Superior temporal gyrus (tissue), 1 donor: Measurements from ENCODE around the gene ANKRD12.
"Not testable (repeated sequence)": the region's sequence is repeated elsewhere in the genome, so short reads cannot be mapped to it uniquely, and the experiment has no call there.

ENCODE experiments used
- DNase-seq: peaks from one replicate; pipeline ENCODE4 v3.0.0-alpha.2; 2016; ENCODE audit errors: extremely low spot score

Gene ANKRD12

DNA sequence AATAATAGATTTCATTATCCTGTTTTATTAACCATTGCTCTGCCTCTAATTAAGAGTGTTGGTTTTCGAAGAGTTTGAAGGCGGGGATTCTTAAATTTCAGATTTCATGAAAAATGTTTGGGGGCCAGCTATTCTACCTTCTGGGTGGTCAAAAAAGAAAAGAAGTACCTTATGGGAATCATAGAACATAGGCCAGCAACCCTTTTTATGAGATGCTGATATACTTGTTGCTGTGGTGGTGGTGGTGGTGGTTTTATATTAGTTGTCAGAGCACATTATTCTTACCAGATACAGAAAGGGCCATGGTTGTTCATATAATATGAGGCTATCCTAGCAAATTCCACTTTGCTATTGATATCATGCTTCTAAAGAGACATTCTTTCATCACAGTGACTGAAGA, 4.4 kb downstream of the ANKRD12 start:
- DNase-seq, result no peak

DNA sequence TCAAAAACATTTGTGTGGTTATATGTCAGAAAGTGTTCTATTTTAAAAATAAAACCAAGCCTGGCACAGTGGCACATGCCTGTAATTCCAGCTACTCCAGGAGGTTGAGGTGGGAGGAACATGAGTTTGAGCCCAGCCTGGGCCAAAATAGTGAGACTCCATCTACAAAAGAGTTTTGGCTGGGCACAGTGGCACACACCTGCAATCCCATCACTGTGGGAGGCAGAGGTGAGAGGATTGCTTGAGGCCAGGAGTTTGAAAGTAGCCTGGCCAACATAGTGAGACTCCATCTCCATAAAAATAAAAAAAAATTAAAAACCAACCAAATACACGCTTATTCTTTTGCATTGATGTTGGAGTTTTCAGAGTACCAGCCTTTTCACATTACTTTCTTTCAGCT, 9.6 kb downstream of the ANKRD12 start:
- DNase-seq, result no peak

DNA sequence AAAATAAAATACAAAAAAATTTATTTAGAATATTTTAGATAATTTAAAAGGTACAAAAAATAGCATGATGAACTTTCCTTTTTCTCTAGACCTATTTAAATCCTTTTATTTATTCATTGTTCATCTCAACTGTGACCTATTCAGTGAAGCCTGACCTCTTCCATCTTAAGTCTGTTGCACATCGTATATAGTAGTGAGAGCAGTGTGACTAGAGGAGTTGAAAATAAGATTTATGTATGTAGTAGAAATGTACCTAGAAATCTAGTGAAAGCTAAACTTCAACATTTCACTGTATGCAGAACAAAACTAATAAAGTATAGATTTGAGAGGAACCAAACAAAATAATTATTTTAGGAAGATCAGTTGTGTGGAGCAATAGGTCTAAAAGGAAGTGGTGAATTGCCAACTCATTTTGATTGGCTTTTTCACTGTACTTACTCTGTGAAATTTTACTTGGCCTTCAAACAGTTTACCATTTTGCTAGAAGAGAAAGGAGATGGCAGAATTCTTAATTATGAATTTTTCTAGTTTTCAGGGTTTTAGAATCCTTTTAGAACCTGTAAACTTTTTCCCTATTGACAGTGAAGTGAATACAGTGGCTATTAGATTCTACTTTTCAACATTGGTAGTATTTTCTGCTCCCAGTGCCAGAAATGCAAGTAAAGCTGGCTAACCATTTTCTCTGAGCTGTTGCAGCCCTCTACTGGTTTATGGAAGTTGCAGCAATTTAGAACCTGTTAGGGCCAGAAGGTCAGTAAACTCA, 11.0 kb downstream of the ANKRD12 start:
- DNase-seq, result peak; percentile 85

DNA sequence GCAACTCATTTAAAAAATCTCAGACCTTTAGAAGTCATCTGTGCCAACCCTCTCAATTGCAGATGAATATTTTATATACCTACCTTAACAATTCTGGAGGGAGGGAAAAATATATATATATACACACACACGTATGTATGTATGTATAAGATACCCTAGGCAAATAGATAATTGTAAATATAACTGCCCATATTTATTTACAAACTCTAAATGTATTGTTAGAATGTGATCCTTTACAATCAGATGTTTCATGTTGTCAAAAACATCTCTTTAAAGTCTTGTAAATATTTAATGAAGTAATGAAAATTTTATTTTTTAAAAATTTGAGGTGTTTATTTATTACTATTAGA, 11.6 kb downstream of the ANKRD12 start:
- no peak for DNase-seq

DNA sequence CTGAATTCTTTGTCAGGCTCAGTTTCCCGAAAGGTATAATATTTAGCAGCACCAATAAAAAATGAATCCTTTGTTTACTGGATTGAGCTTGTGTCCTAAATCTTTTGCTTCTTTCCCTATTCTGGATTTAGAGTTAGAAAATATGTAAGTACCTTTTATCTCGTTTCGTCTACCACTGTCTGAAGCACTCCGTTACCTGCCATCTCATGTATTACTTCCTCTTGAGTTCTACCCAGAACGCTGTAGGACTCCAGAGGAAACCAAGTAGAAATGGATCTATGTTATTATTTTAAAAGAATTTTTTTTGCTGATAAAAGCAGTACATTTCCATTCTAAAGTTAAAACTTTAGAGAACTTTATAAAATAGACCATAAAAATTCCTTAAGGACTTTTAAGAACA, 13.5 kb downstream of the ANKRD12 start:
- peak; percentile 6 for DNase-seq

DNA sequence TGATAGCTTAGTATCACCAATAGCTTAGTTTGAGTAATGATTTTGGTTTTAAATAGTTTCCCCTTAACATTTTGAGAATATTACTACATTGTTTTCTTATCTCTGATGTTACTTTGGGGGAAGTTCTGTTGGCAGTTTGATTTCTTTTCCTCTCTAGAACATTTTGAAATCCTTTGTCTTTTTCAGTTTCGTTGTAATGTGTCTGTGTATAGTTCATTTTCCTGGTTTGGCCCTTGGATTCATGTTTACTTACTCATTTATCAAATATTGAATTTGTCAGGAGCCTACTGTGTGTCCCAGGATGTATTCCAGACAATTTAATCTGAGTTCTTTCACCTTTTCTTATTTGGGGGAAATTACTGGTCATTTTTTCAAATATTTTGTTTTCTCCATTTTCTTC, 16.7 kb downstream of the ANKRD12 start:
- no peak for DNase-seq

DNA sequence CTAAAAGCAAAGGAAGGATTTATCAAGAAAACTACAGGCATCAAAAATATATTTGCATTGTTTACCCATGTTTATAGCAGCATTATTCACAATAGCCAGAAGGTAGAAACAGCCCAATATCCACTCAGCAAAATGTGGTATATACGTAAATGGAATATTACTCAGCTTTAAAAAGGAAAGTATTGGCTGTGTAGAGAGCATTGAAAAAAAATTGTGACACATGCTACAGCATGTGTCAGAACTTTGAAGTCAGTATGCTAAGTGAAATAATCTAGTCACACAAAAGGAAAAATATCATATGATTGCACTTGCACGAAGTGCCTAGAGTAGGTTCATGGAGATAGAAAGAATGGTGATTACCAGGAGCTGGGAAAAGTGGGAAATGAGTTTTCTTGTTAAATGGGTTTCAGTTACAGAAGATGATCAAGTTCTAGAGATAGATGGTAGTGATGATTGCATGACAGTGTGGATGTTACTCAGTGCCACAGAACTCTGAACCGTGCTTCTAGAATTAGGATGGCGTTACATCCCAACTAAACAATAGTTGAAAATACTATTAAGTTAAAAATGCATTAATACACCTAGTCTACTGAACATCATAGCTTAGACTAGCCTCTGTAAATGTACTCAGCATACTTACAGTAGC, 20.1 kb downstream of the ANKRD12 start:
- DNase-seq, result no peak

DNA sequence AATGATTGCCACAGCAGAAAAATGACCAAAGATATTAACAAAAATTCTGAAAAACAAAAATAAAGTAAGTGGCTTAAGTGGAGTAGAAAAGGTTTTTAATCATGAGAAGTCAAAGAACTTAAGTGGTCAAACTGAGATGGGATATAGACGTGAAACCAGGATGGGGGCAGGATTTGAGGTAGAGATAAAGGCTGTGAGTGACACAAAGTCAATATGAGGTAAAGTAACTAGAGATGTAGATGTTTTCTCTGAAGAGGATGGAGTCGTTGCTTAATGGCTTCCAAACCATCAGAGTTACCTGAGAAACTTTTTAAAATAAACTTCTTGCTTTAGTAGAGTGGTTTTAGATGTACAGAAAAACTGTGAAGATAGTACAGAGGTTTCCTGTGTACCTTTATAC, 21.2 kb downstream of the ANKRD12 start:
- no peak for DNase-seq

DNA sequence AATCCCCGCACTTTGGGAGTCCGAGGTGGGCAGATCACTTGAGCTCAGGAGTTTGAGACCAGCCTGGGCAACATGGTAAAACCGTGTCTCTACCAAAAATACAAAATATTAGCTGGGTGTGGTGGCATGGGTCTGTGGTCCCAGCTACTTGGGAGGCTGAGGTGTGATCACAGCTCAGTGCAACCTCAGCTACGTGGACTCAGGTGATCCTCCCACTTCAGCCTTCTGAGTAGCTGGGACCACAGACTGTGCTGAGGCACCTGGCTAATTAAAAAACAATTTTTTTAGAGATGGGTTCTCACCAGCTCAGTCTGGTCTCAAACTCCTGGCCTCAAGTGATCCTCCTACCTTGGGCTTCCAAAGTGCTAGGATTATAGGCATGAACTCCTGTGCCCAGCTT, 23.4 kb downstream of the ANKRD12 start:
- DNase-seq, result no peak

DNA sequence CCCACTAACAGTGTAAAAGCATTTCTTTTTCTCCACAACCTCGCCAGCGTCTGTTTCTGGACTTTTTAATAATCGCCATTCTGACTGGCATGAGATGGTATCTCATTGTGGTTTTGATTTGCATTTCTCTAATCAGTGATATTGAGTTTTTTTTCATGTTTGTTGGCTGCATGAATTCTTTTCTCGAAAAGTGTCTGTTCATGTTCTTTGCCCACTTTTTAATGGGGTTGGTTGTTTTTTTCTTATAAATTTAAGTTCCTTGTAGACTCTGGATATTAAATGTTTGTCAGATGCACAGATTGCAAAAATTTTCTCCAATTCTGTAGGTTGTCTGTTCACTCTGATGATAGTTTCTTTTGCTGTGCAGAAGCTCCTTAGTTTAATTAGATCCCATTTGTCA, 26.1 kb downstream of the ANKRD12 start:
- DNase-seq, result not testable (repeated sequence)

DNA sequence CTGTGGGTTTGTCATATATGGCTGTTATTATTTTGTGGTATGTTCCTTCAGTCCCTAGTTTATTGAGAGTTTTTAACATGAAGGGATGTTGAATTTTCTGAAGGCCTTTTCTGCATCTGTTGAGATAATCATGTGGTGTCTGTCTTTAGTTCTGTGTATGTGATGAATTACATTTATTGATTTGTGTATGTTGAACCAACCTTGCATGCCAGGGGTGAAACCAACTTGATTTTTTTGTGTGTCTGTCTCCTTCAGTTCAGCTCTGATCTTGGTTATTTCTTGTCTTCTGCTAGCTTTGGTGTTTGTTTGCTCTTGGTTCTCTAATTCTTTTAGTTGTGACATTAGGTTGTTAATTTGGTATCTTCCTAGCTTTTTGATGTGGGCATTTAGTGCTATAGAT, 27.6 kb downstream of the ANKRD12 start:
- DNase-seq, result not testable (repeated sequence)

DNA sequence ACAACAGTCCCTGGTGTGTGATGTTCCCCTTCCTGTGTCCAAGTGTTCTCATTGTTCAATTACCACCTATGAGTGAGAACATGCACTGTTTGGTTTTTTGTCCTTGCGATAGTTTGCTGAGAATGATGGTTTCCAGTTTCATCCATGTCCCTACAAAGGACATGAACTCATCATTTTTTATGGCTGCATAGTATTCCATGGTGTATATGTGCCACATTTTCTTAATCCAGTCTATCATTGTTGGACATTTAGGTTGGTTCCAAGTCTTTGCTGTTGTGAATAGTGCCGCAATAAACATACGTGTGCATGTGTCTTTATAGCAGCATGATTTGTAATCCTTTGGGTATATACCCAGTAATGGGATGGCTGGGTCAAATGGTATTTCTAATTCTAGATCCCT, 29.3 kb downstream of the ANKRD12 start:
- not testable (repeated sequence) for DNase-seq

DNA sequence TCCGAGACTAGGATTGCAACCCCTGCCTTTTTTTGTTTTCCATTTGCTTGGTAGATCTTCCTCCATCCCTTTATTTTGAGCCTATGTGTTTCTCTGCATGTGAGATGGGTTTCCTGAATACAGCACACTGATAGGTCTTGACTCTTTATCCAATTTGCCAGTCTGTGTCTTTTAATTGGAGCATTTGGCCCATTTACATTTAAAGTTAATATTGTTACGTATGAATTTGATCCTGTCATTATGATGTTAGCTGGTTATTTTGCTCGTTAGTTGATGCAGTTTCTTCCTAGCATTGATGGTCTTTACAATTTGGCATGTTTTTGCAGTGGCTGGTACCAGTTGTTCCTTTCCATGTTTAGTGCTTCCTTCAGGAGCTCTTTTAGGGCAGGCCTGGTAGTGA, 32.9 kb downstream of the ANKRD12 start:
- not testable (repeated sequence) for DNase-seq

DNA sequence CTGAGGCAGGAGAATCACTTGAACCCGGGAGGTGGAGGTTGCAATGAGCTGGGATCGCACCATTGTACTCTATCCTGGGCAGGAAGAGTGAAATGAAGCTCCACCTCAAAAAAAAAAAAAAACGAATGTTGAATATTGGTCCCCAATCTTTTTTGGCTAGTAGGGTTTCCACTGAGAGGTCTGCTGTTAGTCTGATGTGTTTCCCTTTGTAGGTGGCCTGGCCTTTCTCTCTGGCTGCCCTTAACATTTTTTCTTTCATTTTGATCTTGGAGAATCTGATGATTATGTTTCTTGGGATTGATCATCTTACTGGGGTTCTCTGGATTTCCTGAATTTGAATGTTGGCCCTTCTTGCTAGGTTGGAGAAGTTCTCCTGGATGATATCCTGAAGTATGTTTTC, 35.3 kb downstream of the ANKRD12 start:
- not testable (repeated sequence) for DNase-seq

DNA sequence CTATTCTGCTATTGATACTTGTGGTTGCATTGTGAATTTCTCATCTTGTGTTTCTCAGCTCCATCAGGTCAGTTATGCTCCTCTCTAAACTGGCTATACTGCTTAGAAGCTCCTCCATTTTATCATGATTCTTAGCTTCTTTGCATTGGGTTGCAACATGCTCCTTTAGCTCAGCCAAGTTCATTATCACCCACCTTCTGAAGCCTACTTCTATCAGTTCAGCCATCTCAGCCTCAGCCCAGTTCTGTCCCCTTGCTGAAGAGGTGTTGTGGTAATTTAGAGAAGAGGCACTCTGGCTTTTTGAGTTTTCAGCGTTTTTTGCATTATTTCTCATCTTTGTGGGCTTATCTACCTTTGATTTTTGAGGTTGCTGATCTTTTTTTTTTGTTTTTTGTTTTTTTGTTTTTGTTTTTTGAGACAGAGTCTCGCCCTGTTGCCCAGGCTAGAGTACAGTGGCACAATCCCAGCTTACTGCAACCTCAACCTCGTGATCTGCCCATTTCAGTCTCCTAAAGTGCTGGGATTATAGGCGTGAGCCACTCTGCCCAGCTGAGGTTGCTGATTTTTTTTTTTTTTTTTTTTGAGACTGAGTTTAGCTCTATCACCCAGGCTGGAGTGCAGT, 36.0 kb downstream of the ANKRD12 start:
- DNase-seq, result no peak

DNA sequence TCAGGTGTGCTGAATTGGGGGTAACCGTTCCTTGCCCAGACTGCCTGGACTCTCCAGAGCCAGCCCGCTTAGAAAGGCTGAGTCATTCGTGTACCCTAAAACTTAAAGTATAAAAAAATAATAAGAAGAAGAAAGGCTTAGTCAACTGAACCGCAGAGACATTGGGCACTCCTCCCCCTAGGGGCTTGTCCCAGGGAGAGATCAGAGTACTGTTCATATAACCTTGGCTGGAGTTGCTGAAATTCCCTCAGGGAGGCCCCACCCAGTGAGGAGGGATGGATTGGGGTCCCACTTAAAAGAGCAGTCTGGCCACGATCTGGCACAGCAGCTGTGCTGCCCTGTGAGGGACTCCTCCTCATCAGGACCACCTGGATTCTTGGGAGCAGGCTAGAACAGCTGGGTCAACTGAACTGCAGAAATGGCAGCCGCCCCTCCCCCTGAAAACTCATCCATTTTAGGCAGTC, 37.2 kb downstream of the ANKRD12 start:
- no peak for DNase-seq

DNA sequence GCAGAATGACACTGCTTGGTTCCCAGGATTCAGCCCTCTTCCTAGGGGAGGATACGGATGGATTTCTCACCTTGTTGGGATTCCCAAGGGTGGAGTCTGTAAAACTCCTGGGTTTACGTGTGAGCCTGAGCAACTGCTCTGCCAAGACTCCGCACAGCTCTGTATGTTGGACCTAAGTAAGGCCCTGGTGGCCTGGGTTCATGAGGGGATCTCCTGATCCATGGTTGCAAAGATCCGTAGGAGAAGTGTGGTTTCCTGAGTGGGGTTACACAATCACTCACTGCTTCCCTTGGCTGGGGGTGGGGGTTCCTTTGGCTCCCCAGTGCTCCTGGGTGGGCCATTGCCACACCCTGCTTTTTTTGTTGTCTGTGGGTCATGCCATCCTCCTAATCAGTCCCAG, 37.7 kb downstream of the ANKRD12 start:
- no peak for DNase-seq

DNA sequence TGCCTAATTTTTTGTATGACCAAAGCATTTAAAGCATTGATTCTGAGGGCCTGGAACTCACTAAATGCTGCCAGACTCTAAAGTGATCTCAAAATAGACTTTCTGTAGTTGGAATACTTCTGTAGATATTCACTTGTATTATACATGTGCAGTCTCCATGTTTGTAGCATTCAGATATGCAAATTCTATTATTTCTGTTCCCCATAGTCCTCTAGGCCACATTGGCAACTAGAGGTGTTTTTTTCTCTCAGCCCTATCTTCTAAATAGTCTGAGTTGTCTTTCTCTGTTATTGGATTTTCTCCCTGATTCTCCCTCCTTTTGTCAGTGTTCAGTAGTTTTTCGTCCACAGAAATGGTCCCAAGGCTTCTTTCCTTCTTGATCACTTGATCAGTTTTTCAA, 38.5 kb downstream of the ANKRD12 start:
- no peak for DNase-seq

DNA sequence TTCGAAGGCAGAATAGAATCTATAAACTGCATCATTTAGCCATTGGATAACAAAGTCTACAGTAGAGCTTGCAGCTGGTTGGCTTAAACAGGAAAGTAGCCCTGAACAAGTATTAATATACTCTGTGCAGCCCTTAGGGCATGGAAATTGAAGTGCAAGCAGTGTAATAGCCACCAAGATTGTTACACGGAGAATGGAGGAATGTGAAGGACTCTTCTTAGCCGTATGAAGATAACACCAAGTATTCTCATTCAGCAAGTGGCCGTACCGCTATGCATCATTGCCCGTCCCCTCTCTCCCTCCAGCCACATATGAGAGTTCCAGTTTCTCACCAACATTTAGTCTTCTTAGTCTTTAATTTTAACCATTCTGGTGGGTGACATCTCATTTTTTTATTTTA, 40.5 kb downstream of the ANKRD12 start:
- DNase-seq, result no peak

DNA sequence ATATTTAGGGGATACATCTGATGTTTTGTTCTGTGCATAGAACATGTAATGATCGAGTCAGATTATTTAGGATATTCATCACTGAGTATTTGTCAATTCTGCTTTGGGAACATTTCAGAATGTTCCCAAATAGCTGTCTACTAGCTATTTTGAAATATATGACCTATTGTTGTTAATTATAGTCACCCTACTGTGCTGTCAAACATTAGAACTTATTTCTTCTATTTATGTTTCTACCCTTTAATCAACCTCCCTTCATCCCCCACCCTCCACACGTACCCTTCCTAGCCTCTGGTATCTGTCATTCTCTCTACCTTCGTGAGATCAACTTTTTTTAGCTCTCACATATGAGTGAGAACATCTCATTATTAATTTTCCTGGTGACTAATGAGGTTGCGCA, 40.9 kb downstream of the ANKRD12 start:
- DNase-seq, result no peak

DNA sequence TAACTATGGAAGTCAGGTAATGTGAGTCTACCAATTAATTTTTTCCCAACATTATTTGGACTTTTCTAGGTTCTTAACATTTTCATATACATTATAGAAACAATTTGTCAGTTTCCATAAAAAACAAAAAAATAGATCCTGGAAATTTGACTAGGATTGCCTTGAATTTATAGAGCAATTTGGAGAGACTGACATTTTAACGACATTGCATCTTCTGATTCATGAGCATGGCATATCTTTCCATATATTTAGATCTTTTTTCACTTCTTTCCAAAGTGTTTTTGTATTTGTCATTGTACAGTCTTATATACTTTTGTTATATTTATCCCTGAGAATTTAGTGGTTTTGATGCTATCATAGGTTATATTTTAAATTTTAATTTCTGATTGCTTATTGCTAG, 42.0 kb downstream of the ANKRD12 start:
- DNase-seq, result no peak

DNA sequence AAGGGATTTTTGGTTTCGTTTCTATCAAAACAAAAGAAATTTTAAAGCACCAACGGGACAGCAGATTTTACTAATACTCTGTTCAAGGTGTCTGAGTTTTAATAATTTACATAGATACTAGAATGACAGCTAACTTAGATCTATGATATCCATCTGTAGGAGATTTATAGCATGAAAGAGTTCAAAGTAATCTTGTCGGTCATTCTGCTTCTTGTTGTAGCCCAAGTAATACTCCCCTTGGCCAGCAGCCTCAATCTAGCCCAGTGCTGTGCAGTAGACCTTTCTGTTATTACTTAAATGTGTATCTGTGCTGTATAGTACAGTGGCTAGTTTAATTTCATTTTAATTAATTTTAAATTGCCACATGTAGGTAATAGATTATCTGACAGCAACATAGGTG, 44.7 kb downstream of the ANKRD12 start:
- no peak for DNase-seq

DNA sequence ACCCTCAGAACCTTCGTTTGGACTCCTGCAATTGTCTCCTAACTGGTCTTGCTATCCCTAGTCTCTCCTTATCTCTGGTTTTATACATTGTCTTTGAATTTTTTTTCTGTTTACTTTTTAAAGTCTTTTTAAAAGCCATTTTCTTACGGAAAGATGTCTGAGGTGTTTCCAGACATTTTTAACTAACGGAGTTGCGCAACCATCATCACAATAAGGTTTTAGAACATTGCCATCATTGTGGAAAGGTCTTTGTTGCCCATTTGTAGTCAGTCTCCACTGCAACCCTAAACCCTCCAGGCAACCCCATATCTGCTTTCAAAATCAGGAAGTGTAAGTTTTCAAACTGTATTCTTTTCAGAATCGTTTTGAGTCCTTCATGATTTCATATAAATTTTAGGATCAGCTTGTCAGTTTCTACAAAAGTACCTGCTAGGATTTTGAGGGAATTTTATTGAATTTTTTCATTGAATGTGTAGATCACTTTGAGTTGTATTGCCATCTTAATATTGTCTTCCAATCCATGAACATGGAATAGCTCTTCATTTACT, 46.3 kb downstream of the ANKRD12 start:
- DNase-seq, result no peak
